Measurements from ENCODE around the gene TRIM2. TPM values are rescaled to one million over a fixed set of nuclear protein-coding genes. Genes with fewer than 3 reads are reported as not detected.

TRIM2 gene
- total RNA-seq, 1 experiment from 2014 or later: 93.2 TPM

DNA sequence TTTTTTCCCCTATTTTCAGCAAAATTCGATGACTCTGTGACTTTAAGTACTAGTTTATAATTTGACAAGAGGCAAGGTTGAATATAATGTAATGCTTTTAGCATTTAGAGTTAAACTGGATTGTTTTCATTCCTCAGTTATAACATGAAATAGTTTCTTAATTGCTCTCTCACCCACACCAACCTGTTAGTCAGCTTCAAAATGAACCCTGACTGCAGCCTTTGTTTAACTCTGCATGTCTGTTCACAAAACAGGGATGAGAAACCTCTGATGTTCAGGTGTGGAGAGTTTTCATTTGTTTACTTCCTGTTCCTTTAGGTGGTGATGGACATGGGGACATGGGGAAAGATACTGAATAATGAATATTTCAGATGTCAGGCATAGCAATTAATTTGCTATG, 90.4 kb downstream of the TRIM2 start:
- ChIA-PET CTCF (no interaction called here), POLR2A (ENCODE audit: low non-redundant PET) (no interaction called here)
- intact Hi-C loops (cut with micrococcal nuclease; ENCODE audit: unreplicated experiment): no loop called here
- Histone ChIP-seq H3K27ac (ENCODE audit: low read depth, low read length, poor library complexity, severe bottlenecking) (no peak overlapping the region), H3K4me3 (ENCODE audit: low read depth, low read length, poor library complexity, severe bottlenecking) (no peak overlapping the region), H3K36me3 (ENCODE audit: insufficient read depth, low read length, poor library complexity, severe bottlenecking) (peaks cover 56% of the 10 kb centered on the region), H3K27me3 (replicated peaks; ENCODE audit: insufficient read depth, low read depth, low read length, poor library complexity) (no peaks in the 10 kb centered on the region), H3K9me3 (ENCODE audit: low read depth, low read length, poor library complexity, severe bottlenecking) (peaks cover 8% of the 10 kb centered on the region), H3K4me1 (ENCODE audit: insufficient read depth, low read length, poor library complexity, severe bottlenecking) (peaks cover 8% of the 10 kb centered on the region)
- no TSS peak for BruUV-seq (replicated peaks)
- DNase-seq (ENCODE audit: low spot score): no peak
- no peak for TF ChIP-seq EZH2 (IDR thresholded peaks at IDR 0.05; ENCODE audit: borderline replicate concordance, low read depth, low read length, poor library complexity, severe bottlenecking)
- TF ChIP-seq, protein P1, sequence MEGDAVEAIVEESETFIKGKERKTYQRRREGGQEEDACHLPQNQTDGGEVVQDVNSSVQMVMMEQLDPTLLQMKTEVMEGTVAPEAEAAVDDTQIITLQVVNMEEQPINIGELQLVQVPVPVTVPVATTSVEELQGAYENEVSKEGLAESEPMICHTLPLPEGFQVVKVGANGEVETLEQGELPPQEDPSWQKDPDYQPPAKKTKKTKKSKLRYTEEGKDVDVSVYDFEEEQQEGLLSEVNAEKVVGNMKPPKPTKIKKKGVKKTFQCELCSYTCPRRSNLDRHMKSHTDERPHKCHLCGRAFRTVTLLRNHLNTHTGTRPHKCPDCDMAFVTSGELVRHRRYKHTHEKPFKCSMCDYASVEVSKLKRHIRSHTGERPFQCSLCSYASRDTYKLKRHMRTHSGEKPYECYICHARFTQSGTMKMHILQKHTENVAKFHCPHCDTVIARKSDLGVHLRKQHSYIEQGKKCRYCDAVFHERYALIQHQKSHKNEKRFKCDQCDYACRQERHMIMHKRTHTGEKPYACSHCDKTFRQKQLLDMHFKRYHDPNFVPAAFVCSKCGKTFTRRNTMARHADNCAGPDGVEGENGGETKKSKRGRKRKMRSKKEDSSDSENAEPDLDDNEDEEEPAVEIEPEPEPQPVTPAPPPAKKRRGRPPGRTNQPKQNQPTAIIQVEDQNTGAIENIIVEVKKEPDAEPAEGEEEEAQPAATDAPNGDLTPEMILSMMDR (conservative IDR thresholded peaks at IDR 0.05; ENCODE audit: low read depth, low read length): no peak

DNA sequence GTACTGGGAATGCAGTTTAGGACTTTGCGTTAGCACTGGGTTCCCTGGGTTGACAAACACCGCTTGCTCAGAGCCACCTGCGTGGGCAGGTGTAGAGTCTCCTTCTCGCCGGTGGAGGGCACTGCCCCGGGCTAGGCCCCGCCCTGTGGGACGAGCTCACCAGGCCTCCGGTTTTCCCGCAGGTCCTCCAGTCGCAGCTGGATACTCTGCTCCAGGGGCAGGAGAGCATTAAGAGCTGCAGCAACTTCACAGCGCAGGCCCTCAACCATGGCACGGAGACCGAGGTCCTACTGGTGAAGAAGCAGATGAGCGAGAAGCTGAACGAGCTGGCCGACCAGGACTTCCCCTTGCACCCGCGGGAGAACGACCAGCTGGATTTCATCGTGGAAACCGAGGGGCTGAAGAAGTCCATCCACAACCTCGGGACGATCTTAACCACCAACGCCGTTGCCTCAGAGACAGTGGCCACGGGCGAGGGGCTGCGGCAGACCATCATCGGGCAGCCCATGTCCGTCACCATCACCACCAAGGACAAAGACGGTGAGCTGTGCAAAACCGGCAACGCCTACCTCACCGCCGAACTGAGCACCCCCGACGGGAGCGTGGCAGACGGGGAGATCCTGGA, 91.0 kb downstream of the TRIM2 start:
- POLR2A ChIA-PET (ENCODE audit: low non-redundant PET): no interaction called here
- TF ChIP-seq EZH2 (IDR thresholded peaks at IDR 0.05; ENCODE audit: borderline replicate concordance, low read depth, low read length, poor library complexity, severe bottlenecking): no peak
- TF ChIP-seq, protein P1 (conservative IDR thresholded peaks at IDR 0.05; ENCODE audit: low read depth, low read length): no peak
- Histone ChIP-seq H3K27ac (ENCODE audit: low read depth, low read length, poor library complexity, severe bottlenecking) (no peak overlapping the region), H3K4me1 (ENCODE audit: insufficient read depth, low read length, poor library complexity, severe bottlenecking) (peaks cover 8% of the 10 kb centered on the region), H3K9me3 (ENCODE audit: low read depth, low read length, poor library complexity, severe bottlenecking) (peaks cover 14% of the 10 kb centered on the region), H3K36me3 (ENCODE audit: insufficient read depth, low read length, poor library complexity, severe bottlenecking) (peaks cover 61% of the 10 kb centered on the region), H3K4me3 (ENCODE audit: low read depth, low read length, poor library complexity, severe bottlenecking) (no peak overlapping the region), H3K27me3 (replicated peaks; ENCODE audit: insufficient read depth, low read depth, low read length, poor library complexity) (no peaks in the 10 kb centered on the region)
- intact Hi-C loops (cut with micrococcal nuclease; ENCODE audit: unreplicated experiment): no loop called here
- BruUV-seq (replicated peaks): no TSS peak
- CTCF ChIA-PET: no interaction called here
- no peak for DNase-seq (ENCODE audit: low spot score)

DNA sequence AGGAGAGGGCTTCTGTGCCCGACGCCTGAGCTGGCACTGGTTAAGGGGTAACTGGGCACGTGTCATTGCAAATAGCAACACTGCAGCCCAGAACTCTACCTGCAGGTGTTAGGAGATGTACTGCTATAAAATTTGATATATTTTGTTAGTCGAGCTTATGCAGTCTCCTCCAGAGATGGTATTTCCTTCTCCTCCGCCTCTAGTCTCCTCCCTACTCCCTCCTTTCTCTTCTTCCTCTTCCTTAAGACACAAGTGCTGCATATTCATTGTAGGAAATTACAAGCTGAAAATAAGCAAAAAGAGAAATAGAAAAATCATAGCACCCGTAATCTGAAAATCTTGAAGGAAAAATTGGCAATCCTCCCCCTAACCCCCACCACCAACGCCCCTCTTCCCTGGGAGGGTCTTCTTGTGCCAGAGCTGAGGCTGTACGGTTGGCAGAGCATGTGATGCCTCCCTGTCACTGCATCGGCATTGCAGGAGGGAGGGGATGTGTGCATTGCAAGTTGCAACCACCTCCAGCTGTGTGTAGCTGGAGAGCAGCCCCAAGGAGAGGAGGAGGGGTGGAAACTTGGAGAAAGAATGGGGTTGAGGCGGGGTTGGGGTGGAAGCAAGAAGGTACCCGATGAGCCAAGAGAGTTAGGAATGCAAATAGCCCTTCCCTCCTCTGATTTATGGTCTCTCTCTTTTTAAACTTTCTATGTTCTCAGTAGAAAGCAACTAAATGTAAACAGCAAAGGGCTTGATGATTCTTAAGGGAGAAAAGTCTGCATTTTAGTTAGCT, 92.0 kb downstream of the TRIM2 start:
- DNase-seq (ENCODE audit: low spot score): peak; percentile 19
- Histone ChIP-seq H3K27ac (ENCODE audit: low read depth, low read length, poor library complexity, severe bottlenecking) (no peak overlapping the region), H3K4me1 (ENCODE audit: insufficient read depth, low read length, poor library complexity, severe bottlenecking) (peaks cover 8% of the 10 kb centered on the region), H3K27me3 (replicated peaks; ENCODE audit: insufficient read depth, low read depth, low read length, poor library complexity) (no peaks in the 10 kb centered on the region), H3K4me3 (ENCODE audit: low read depth, low read length, poor library complexity, severe bottlenecking) (no peak overlapping the region), H3K36me3 (ENCODE audit: insufficient read depth, low read length, poor library complexity, severe bottlenecking) (peaks cover 61% of the 10 kb centered on the region), H3K9me3 (ENCODE audit: low read depth, low read length, poor library complexity, severe bottlenecking) (peaks cover 18% of the 10 kb centered on the region)
- intact Hi-C loops (cut with micrococcal nuclease; ENCODE audit: unreplicated experiment): no loop called here
- no TSS peak for BruUV-seq (replicated peaks)
- ChIA-PET POLR2A (ENCODE audit: low non-redundant PET) (no interaction called here), CTCF (no interaction called here)
- TF ChIP-seq, protein P1 (conservative IDR thresholded peaks at IDR 0.05; ENCODE audit: low read depth, low read length): no peak
- TF ChIP-seq EZH2 (IDR thresholded peaks at IDR 0.05; ENCODE audit: borderline replicate concordance, low read depth, low read length, poor library complexity, severe bottlenecking): no peak

All from A673 (cell line).